ENCODE results near the gene C16orf89.
"Not testable (repeated sequence)": the region's sequence is repeated elsewhere in the genome, so short reads cannot be mapped to it uniquely, and the experiment has no call there.

DNA sequence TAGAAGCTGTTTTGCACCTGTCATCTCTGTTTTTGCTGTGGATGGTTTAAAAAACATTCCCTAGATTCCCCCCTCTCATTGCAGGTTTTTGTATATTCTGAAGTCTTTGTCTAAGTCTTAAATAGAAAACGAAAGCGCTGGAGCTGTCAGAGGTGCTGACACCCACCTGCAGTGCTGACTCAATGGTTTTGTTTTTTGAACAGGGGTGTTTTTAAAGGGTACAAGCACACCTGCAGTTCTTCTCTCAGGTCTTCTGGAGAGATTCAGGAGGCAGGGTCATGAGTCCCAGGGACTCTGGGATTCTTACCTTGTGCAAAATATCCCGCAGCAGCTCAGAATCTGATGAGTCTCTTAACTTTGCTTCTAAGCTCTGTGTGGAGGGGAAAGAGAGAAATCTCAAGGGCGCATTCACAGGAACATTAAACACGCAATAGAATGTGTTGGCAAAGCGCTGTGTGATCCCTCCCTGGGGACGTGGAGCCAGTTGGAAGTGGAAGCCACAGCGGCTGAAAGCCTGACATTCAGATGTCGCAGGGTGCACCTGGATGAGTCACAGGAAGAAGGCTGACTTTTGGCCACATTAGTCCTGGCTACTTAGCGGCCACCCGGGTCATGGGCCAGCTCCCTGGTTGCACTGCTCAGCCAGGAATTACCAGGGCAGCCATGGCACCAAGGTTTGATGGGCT lies 29.5 kb upstream of the C16orf89 start:
- TF ChIP-seq EZH2 (IDR thresholded peaks at IDR 0.05); POLR2AphosphoS5 (IDR thresholded peaks at IDR 0.05; ENCODE audit: borderline replicate concordance, low read depth, low read length): not testable (repeated sequence)
